ENCODE data around the gene MAP7.

The MAP7 gene

GRCh38 chr6:136524936-136525413, 25.2 kb downstream of the MAP7 start:
- TF ChIP-seq CTCF (IDR thresholded peaks at IDR 0.05; ENCODE audit: low read depth, low read length): no peak
- H3K4me3 ChIP-seq (ENCODE audit: low read depth, low read length): no peak overlapping the region

GRCh38 chr6:136524339-136524935, 25.8 kb downstream of the MAP7 start:
- no peak overlapping the region for H3K4me3 ChIP-seq (ENCODE audit: low read depth, low read length)
- TF ChIP-seq CTCF (IDR thresholded peaks at IDR 0.05; ENCODE audit: low read depth, low read length): no peak

- no peak overlapping the region for H3K4me3 ChIP-seq (ENCODE audit: low read depth, low read length)
- no peak for TF ChIP-seq CTCF (IDR thresholded peaks at IDR 0.05; ENCODE audit: low read depth, low read length)
Observed at GRCh38 chr6:136523196-136523595, 27.0 kb downstream of the MAP7 start.

GRCh38 chr6:136522636-136523035, 27.6 kb downstream of the MAP7 start:
- no peak for TF ChIP-seq CTCF (IDR thresholded peaks at IDR 0.05; ENCODE audit: low read depth, low read length)
- H3K4me3 ChIP-seq (ENCODE audit: low read depth, low read length): no peak overlapping the region

- TF ChIP-seq CTCF (IDR thresholded peaks at IDR 0.05; ENCODE audit: low read depth, low read length): no peak
- H3K4me3 ChIP-seq (ENCODE audit: low read depth, low read length): no peak overlapping the region
Observed at GRCh38 chr6:136521911-136522310, 28.3 kb downstream of the MAP7 start.

GRCh38 chr6:136521427-136521826, 28.8 kb downstream of the MAP7 start:
- H3K4me3 ChIP-seq (ENCODE audit: low read depth, low read length): no peak overlapping the region
- no peak for TF ChIP-seq CTCF (IDR thresholded peaks at IDR 0.05; ENCODE audit: low read depth, low read length)

- no peak for TF ChIP-seq CTCF (IDR thresholded peaks at IDR 0.05; ENCODE audit: low read depth, low read length)
- H3K4me3 ChIP-seq (ENCODE audit: low read depth, low read length): no peak overlapping the region
Observed at GRCh38 chr6:136520517-136520916, 29.7 kb downstream of the MAP7 start.
